ENCODE results near the gene MYL5.

Gene MYL5

GRCh38 chr4:676871-677235 is 2.5 kb downstream of the MYL5 start:
- Histone ChIP-seq H3K27ac (no peak overlapping the region), H3K36me3 (peaks cover 12% of the 10 kb centered on the region in 3 donors), H3K27me3 (peaks cover 0 to 55% of the 10 kb centered on the region in 2 donors), H3K9me3 (no peaks in the 10 kb centered on the region), H3K4me3 (no peak overlapping the region), H3K4me1 (peaks cover 0 to 47% (median 28%) of the 10 kb centered on the region in 4 donors)
- intact Hi-C loops (cut with DNase I; ENCODE audit: low total_unique reads), result loop anchor here (10.0 kb wide), 3 partner anchors 108 to 342 kb away; partner anchors contain the start of gene ZNF141
- TF ChIP-seq CTCF (IDR thresholded peaks at IDR 0.05), result no peak
- DNase-seq, result peak in 1 of 2 donors; percentile 65

- intact Hi-C loops (cut with DNase I; ENCODE audit: low total_unique reads), result loop anchor here (10.0 kb wide), 3 partner anchors 107 to 343 kb away; partner anchors contain the start of gene ZNF141
Measured at GRCh38 chr4:677431-678293, 3.3 kb downstream of the MYL5 start.

GRCh38 chr4:678331-679103 is 4.2 kb downstream of the MYL5 start:
- no peak overlapping the region for H3K4me3 ChIP-seq
- peaks cover 0 to 39% (median 22%) of the 10 kb centered on the region in 4 donors for H3K4me1 ChIP-seq
- no peaks in the 10 kb centered on the region for H3K9me3 ChIP-seq
- no peak overlapping the region for H3K27ac ChIP-seq
- H3K27me3 ChIP-seq, result peaks cover 0 to 71% of the 10 kb centered on the region in 2 donors
- H3K36me3 ChIP-seq, result no peaks in the 10 kb centered on the region
- intact Hi-C loops (cut with DNase I; ENCODE audit: low total_unique reads), result loop anchor here (10.0 kb wide), 3 partner anchors 106 to 344 kb away; partner anchors contain the start of gene ZNF141
- no peak for TF ChIP-seq CTCF (IDR thresholded peaks at IDR 0.05)
- no peak for DNase-seq

More at GRCh38 chr4:677431-678293, 3.3 kb downstream of the MYL5 start:
- no peak overlapping the region for H3K4me3 ChIP-seq
- H3K9me3 ChIP-seq, result no peaks in the 10 kb centered on the region
- peaks cover 0 to 47% (median 28%) of the 10 kb centered on the region in 4 donors for H3K4me1 ChIP-seq
- H3K36me3 ChIP-seq, result peaks cover 3 to 4% (median 4%) of the 10 kb centered on the region in 3 donors
- H3K27ac ChIP-seq, result no peak overlapping the region
- TF ChIP-seq CTCF (IDR thresholded peaks at IDR 0.05), result no peak
- no peak for DNase-seq
- H3K27me3 ChIP-seq, result peaks cover 0 to 63% of the 10 kb centered on the region in 2 donors

- intact Hi-C loops (cut with DNase I; ENCODE audit: low total_unique reads), result loop anchor here (10.0 kb wide), 3 partner anchors 106 to 344 kb away; partner anchors contain the start of gene ZNF141
- H3K9me3 ChIP-seq, result no peaks in the 10 kb centered on the region
- peaks cover 0 to 36% (median 19%) of the 10 kb centered on the region in 4 donors for H3K4me1 ChIP-seq
- H3K27ac ChIP-seq, result no peak overlapping the region
- no peaks in the 10 kb centered on the region for H3K36me3 ChIP-seq
- DNase-seq, result no peak
- TF ChIP-seq CTCF (IDR thresholded peaks at IDR 0.05), result no peak
- H3K4me3 ChIP-seq, result no peak overlapping the region
- peaks cover 0 to 75% of the 10 kb centered on the region in 2 donors for H3K27me3 ChIP-seq
Measured at GRCh38 chr4:679104-679481, 4.8 kb downstream of the MYL5 start.

- TF ChIP-seq CTCF (IDR thresholded peaks at IDR 0.05), result no peak
- peaks cover 0 to 36% (median 19%) of the 10 kb centered on the region in 4 donors for H3K4me1 ChIP-seq
- H3K36me3 ChIP-seq, result no peaks in the 10 kb centered on the region
- intact Hi-C loops (cut with DNase I; ENCODE audit: low total_unique reads), result loop anchor here (10.0 kb wide), 3 partner anchors 105 to 345 kb away; partner anchors contain the start of gene ZNF141
- no peak overlapping the region for H3K4me3 ChIP-seq
- DNase-seq, result no peak
- peaks cover 0 to 75% of the 10 kb centered on the region in 2 donors for H3K27me3 ChIP-seq
- no peaks in the 10 kb centered on the region for H3K9me3 ChIP-seq
- no peak overlapping the region for H3K27ac ChIP-seq
Measured at GRCh38 chr4:679629-680028, 5.3 kb downstream of the MYL5 start.
